ENCODE data around the gene SNX6. TPM values are rescaled to one million over a fixed set of nuclear protein-coding genes. Genes with fewer than 3 reads are reported as not detected.
A peak's percentile ranks its signal among the peaks of the same experiment; 100 is the strongest.
"Not testable (repeated sequence)": the region's sequence is repeated elsewhere in the genome, so short reads cannot be mapped to it uniquely, and the experiment has no call there.

SNX6 gene
- polyA plus RNA-seq, 3 donors = 46.7 to 115 (median 114) TPM

GRCh38 chr14:34522496-34522895 is 107.5 kb downstream of the SNX6 start:
- H3K36me3 Mint-ChIP-seq = peaks cover 72 to 100% of the 10 kb centered on the region in 2 donors
- Histone ChIP-seq H3K79me2 (ENCODE audit: insufficient read depth, low read length) (no peaks in the 10 kb centered on the region), H3K9ac (ENCODE audit: insufficient read depth, low read length, poor library complexity, severe bottlenecking) (no peak overlapping the region)

GRCh38 chr14:34521071-34521470 is 108.9 kb downstream of the SNX6 start:
- not testable (repeated sequence) for DNase-seq; H3K4me1 Mint-ChIP-seq; H3K9me3 ChIP-seq (replicated peaks in 1 of 2; ENCODE audit: control insufficient read depth in 1 of 2, insufficient read depth in 1 of 2, low read length in 2 of 2); H3K4me2 ChIP-seq (replicated peaks; ENCODE audit: extremely low read depth, low read length, poor library complexity, severe bottlenecking); H3K4me3 ChIP-seq (replicated peaks in 1 of 3; ENCODE audit: low read depth in 2 of 3, low read length in 3 of 3); H3K4me3 Mint-ChIP-seq; H3K4me1 ChIP-seq (ENCODE audit: control insufficient read depth in 1 of 2, insufficient read depth in 2 of 2, low read length in 2 of 2); H3K9me3 Mint-ChIP-seq; H2AFZ ChIP-seq (ENCODE audit: insufficient read depth, low read depth, low read length, poor library complexity, severe bottlenecking); H3K79me2 ChIP-seq (ENCODE audit: insufficient read depth, low read length); H3K9ac ChIP-seq (ENCODE audit: insufficient read depth, low read length, poor library complexity, severe bottlenecking); H3K27me3 ChIP-seq (ENCODE audit: control insufficient read depth in 2 of 2, insufficient read depth in 2 of 2, low read length in 2 of 2); H4K20me1 ChIP-seq (ENCODE audit: insufficient read depth, low read length); H3K27me3 Mint-ChIP-seq (ENCODE audit: low read depth in 3 of 3); H3K27ac ChIP-seq (ENCODE audit: low read depth in 1 of 2, low read length in 2 of 2)
- 98% methylated on average over 6 of the region's 6 CpGs for WGBS (ENCODE audit: insufficient coverage)
- H3K27ac Mint-ChIP-seq = peak overlapping the region in 1 of 7 donors; percentile 51
- H3K36me3 Mint-ChIP-seq = peaks cover 74 to 100% of the 10 kb centered on the region in 2 donors
- intact Hi-C loops (cut with micrococcal nuclease) = loop anchor here in 1 of 2 donors (10.0 kb wide), 1 partner anchor 74 kb away; no protein-coding TSS in a partner anchor
- H3K36me3 ChIP-seq (replicated peaks in 1 of 2; ENCODE audit: control insufficient read depth in 1 of 2, insufficient read depth in 2 of 2, low read length in 2 of 2) = peaks cover 73 to 93% of the 10 kb centered on the region in 2 donors

More at GRCh38 chr14:34522496-34522895, 107.5 kb downstream of the SNX6 start:
- TF ChIP-seq CTCF (IDR thresholded peaks at IDR 0.05) = no peak
- no peaks in the 10 kb centered on the region for H3K27me3 Mint-ChIP-seq (ENCODE audit: low read depth in 3 of 3)
- DNase-seq = no peak
- Histone ChIP-seq H3K4me1 (ENCODE audit: control insufficient read depth in 1 of 2, insufficient read depth in 2 of 2, low read length in 2 of 2) (no peaks in the 10 kb centered on the region), H3K4me3 (replicated peaks in 1 of 3; ENCODE audit: low read depth in 2 of 3, low read length in 3 of 3) (no peak overlapping the region), H2AFZ (ENCODE audit: insufficient read depth, low read depth, low read length, poor library complexity, severe bottlenecking) (no peak overlapping the region), H3K4me2 (replicated peaks; ENCODE audit: extremely low read depth, low read length, poor library complexity, severe bottlenecking) (no peak overlapping the region), H3K9me3 (replicated peaks in 1 of 2; ENCODE audit: control insufficient read depth in 1 of 2, insufficient read depth in 1 of 2, low read length in 2 of 2) (no peaks in the 10 kb centered on the region), H3K36me3 (replicated peaks in 1 of 2; ENCODE audit: control insufficient read depth in 1 of 2, insufficient read depth in 2 of 2, low read length in 2 of 2) (peaks cover 85 to 97% of the 10 kb centered on the region in 2 donors), H4K20me1 (ENCODE audit: insufficient read depth, low read length) (no peaks in the 10 kb centered on the region), H3K27ac (ENCODE audit: low read depth in 1 of 2, low read length in 2 of 2) (no peak overlapping the region), H3K27me3 (ENCODE audit: control insufficient read depth in 2 of 2, insufficient read depth in 2 of 2, low read length in 2 of 2) (no peaks in the 10 kb centered on the region)
- intact Hi-C loops (cut with micrococcal nuclease) = loop anchor here in 1 of 2 donors (10.0 kb wide), 1 partner anchor 72 kb away; no protein-coding TSS in a partner anchor
- H3K9me3 Mint-ChIP-seq = no peaks in the 10 kb centered on the region
- no peak overlapping the region for H3K27ac Mint-ChIP-seq
- H3K4me1 Mint-ChIP-seq = no peaks in the 10 kb centered on the region
- H3K4me3 Mint-ChIP-seq = no peak overlapping the region
- WGBS (ENCODE audit: insufficient coverage) = no CpG with 5 or more reads among the region's 2 CpGs

- not testable (repeated sequence) for DNase-seq; H3K9ac ChIP-seq (ENCODE audit: insufficient read depth, low read length, poor library complexity, severe bottlenecking); H3K4me1 Mint-ChIP-seq; H2AFZ ChIP-seq (ENCODE audit: insufficient read depth, low read depth, low read length, poor library complexity, severe bottlenecking); H3K79me2 ChIP-seq (ENCODE audit: insufficient read depth, low read length); H3K4me3 ChIP-seq (replicated peaks in 1 of 3; ENCODE audit: low read depth in 2 of 3, low read length in 3 of 3); H4K20me1 ChIP-seq (ENCODE audit: insufficient read depth, low read length); H3K9me3 Mint-ChIP-seq; H3K9me3 ChIP-seq (replicated peaks in 1 of 2; ENCODE audit: control insufficient read depth in 1 of 2, insufficient read depth in 1 of 2, low read length in 2 of 2); H3K4me3 Mint-ChIP-seq; H3K27me3 Mint-ChIP-seq (ENCODE audit: low read depth in 3 of 3); H3K27ac ChIP-seq (ENCODE audit: low read depth in 1 of 2, low read length in 2 of 2); H3K27me3 ChIP-seq (ENCODE audit: control insufficient read depth in 2 of 2, insufficient read depth in 2 of 2, low read length in 2 of 2); H3K4me2 ChIP-seq (replicated peaks; ENCODE audit: extremely low read depth, low read length, poor library complexity, severe bottlenecking); H3K4me1 ChIP-seq (ENCODE audit: control insufficient read depth in 1 of 2, insufficient read depth in 2 of 2, low read length in 2 of 2)
- intact Hi-C loops (cut with micrococcal nuclease) = loop anchor here in 1 of 2 donors (10.0 kb wide), 1 partner anchor 74 kb away; no protein-coding TSS in a partner anchor
- H3K36me3 ChIP-seq (replicated peaks in 1 of 2; ENCODE audit: control insufficient read depth in 1 of 2, insufficient read depth in 2 of 2, low read length in 2 of 2) = peaks cover 72 to 94% of the 10 kb centered on the region in 2 donors
- Mint-ChIP-seq H3K36me3 (peaks cover 79 to 100% of the 10 kb centered on the region in 2 donors), H3K27ac (peak overlapping the region in 1 of 7 donors; percentile 5)
- WGBS (ENCODE audit: insufficient coverage) = no CpG with 5 or more reads among the region's 7 CpGs
Measured at GRCh38 chr14:34520304-34520970, 109.5 kb downstream of the SNX6 start.
